ENCODE results near the gene SLC6A4.

The SLC6A4 gene

GRCh38 chr17:30271102-30271501 lies 35.6 kb upstream of the SLC6A4 start:
- POLR2A ChIA-PET: no interaction called here
- no peak for TF ChIP-seq CTCF (IDR thresholded peaks at IDR 0.05; ENCODE audit: control extremely low read depth, extremely low read depth, low read depth, missing control alignments)
- CTCF ChIA-PET: interaction anchor here (0.9 to 1.4 kb wide), 5 partner anchors 22 to 178 kb away, joined by 3 to 5 read pairs (median 3); partner anchors contain the start of gene SLC6A4
- DNase-seq (ENCODE audit: extremely low spot score): no peak

GRCh38 chr17:30267625-30268024 lies 32.1 kb upstream of the SLC6A4 start:
- ChIA-PET POLR2A (no interaction called here), CTCF (interaction anchor here (1.5 kb wide), 1 partner anchor 12 kb away, joined by 6 read pairs; no protein-coding TSS in a partner anchor)
- no peak for TF ChIP-seq CTCF (IDR thresholded peaks at IDR 0.05; ENCODE audit: control extremely low read depth, extremely low read depth, low read depth, missing control alignments)
- no peak for DNase-seq (ENCODE audit: extremely low spot score)

GRCh38 chr17:30263552-30264333 lies 28.2 kb upstream of the SLC6A4 start:
- ChIA-PET POLR2A (no interaction called here), CTCF (no interaction called here)
- DNase-seq (ENCODE audit: extremely low spot score): no peak
- no peak for TF ChIP-seq CTCF (IDR thresholded peaks at IDR 0.05; ENCODE audit: control extremely low read depth, extremely low read depth, low read depth, missing control alignments)

- no peak for TF ChIP-seq CTCF (IDR thresholded peaks at IDR 0.05; ENCODE audit: control extremely low read depth, extremely low read depth, low read depth, missing control alignments)
- POLR2A ChIA-PET: no interaction called here
- CTCF ChIA-PET: interaction anchor here (0.9 to 1.9 kb wide), 3 partner anchors 18 to 80 kb away, joined by 3 to 5 read pairs (median 4); no protein-coding TSS in a partner anchor
- DNase-seq (ENCODE audit: extremely low spot score): no peak
Measured at GRCh38 chr17:30256756-30257506, 21.4 kb upstream of the SLC6A4 start.

GRCh38 chr17:30254150-30254549 lies 18.7 kb upstream of the SLC6A4 start:
- no peak for TF ChIP-seq CTCF (IDR thresholded peaks at IDR 0.05; ENCODE audit: control extremely low read depth, extremely low read depth, low read depth, missing control alignments)
- no peak for DNase-seq (ENCODE audit: extremely low spot score)
- POLR2A ChIA-PET: no interaction called here
- CTCF ChIA-PET: interaction anchor here (1.4 to 2.0 kb wide), 2 partner anchors 10 to 24 kb away, joined by 4 read pairs; no protein-coding TSS in a partner anchor

- DNase-seq (ENCODE audit: extremely low spot score): no peak
- TF ChIP-seq CTCF (IDR thresholded peaks at IDR 0.05; ENCODE audit: control extremely low read depth, extremely low read depth, low read depth, missing control alignments): no peak
- POLR2A ChIA-PET: no interaction called here
- CTCF ChIA-PET: interaction anchor here (0.7 to 2.0 kb wide), 3 partner anchors 9 to 157 kb away, joined by 3 to 4 read pairs (median 4); no protein-coding TSS in a partner anchor
Measured at GRCh38 chr17:30253312-30253711, 17.8 kb upstream of the SLC6A4 start.

All from GM10248 (cell line).